HG02870 (cell line): ENCODE results near the gene HCN2.
"Not testable (repeated sequence)": the region's sequence is repeated elsewhere in the genome, so short reads cannot be mapped to it uniquely, and the experiment has no call there.

Experiments used
- ATAC-seq: cut with Tn5 transposase; IDR thresholded peaks from one replicate; pipeline ENCODE4 v1.9.1; 2021; ENCODE audit warnings: mild to moderate bottlenecking, moderate library complexity; ENCODE audit not compliant: unreplicated experiment

HCN2 gene

GRCh38 chr19:602391-603301 is 13.0 kb downstream of the HCN2 start:
- ATAC-seq: no peak

GRCh38 chr19:603302-603639 is 13.6 kb downstream of the HCN2 start:
- not testable (repeated sequence) for ATAC-seq

GRCh38 chr19:603779-604178 is 14.1 kb downstream of the HCN2 start:
- not testable (repeated sequence) for ATAC-seq

DNA sequence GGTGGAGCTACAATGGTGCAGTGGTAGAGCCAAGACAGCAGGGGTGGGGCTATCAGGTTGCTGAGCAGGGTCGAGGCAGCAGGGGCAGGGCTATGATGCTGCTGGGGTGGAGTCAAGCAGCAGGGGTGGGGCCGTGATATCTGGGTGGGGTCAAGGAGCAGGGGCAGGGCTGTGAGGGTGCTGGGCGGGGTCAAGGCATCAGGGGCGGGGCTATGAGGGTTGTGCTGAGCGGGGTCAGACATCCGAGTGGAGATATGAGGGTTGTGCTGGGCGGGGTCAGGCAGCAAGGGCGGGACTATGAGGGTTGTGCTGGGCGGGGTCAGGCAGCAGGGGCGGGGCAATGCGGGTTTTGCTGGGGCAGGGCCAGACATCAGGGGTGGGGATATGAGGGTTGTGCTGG is 14.7 kb downstream of the HCN2 start:
- ATAC-seq: no peak

- ATAC-seq: not testable (repeated sequence)
Observed at GRCh38 chr19:605061-605971, 15.6 kb downstream of the HCN2 start.

GRCh38 chr19:607301-608154 is 17.8 kb downstream of the HCN2 start:
- ATAC-seq: no peak

- no peak for ATAC-seq
Observed at GRCh38 chr19:608155-609003, 18.7 kb downstream of the HCN2 start.

GRCh38 chr19:609004-609346 is 19.3 kb downstream of the HCN2 start:
- ATAC-seq: no peak

DNA sequence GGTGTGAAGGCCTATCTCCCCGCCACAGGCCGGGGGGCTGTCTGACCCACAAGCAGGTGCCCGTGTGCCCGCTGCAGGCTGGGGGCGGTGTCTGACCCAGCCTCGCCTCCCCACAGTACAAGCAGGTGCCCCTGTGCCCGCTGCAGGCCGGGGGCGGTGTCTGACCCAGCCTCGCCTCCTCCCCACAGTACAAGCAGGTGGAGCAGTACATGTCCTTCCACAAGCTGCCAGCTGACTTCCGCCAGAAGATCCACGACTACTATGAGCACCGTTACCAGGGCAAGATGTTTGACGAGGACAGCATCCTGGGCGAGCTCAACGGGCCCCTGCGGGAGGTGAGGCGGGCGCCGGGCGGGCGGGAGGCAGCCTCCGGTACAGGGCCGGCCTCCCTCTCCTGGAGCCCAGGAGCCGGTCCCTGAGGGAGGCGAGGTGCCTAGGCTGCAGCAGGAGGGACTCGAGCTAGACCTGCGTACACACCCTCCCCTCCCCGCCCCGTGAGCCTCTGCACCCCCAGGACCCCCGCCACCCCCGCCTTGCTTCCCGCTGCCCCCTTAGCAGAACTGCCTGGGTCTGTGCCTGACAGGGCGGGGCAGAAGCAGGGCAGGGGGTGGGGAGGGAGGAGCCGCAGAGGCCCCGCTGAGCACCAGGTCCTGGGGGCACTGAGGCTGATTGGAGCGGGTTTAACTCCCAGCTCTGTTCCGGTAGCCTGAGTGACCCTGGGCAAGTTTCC is 20.6 kb downstream of the HCN2 start:
- ATAC-seq: no peak

DNA sequence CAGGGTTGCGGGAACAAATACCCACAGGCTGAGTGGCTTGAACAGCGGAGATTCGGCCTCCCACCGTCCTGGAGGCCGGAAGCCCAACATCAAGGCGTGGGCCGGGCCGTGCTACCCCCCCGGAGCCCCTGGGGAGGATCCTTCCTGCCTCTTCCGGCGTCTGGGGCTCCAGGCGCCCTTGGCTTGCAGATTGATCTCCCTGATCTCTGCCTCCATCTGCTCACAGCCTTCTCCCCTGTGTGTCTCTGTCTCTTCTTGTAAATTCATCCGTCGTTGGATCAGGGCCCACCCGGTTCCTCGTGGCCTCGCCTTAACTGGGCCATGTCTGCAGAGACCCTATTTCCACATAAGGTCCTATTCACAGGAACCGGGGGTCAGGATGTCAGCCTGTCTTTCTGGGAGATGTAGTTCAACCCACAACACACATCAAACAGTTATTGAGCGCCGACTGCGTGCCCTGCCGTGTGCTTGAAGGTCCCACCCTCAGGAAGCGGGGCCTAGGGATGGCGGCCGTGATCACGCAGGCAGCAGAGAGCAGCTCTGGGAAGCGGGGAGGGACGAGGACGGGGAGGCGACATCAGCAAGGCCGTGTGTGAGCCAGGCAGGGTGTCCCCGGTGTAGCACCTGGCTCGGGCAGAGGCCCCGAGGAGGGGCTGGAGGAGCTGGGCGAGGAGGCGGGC is 21.3 kb downstream of the HCN2 start:
- no peak for ATAC-seq

- no peak for ATAC-seq
Observed at GRCh38 chr19:611481-611868, 21.8 kb downstream of the HCN2 start.

GRCh38 chr19:612941-613340 is 23.3 kb downstream of the HCN2 start:
- ATAC-seq: no peak

GRCh38 chr19:613732-614567 is 24.3 kb downstream of the HCN2 start:
- no peak for ATAC-seq

GRCh38 chr19:615619-616018 is 25.9 kb downstream of the HCN2 start:
- ATAC-seq: no peak

DNA sequence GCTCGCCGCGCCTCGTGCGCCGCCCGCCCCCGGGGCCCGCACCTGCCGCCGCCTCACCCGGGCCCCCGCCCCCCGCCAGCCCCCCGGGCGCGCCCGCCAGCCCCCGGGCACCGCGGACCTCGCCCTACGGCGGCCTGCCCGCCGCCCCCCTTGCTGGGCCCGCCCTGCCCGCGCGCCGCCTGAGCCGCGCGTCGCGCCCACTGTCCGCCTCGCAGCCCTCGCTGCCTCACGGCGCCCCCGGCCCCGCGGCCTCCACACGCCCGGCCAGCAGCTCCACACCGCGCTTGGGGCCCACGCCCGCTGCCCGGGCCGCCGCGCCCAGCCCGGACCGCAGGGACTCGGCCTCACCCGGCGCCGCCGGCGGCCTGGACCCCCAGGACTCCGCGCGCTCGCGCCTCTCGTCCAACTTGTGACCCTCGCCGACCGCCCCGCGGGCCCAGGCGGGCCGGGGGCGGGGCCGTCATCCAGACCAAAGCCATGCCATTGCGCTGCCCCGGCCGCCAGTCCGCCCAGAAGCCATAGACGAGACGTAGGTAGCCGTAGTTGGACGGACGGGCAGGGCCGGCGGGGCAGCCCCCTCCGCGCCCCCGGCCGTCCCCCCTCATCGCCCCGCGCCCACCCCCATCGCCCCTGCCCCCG is 26.5 kb downstream of the HCN2 start:
- ATAC-seq: no peak

GRCh38 chr19:616747-617526 is 27.3 kb downstream of the HCN2 start:
- no peak for ATAC-seq
